AML-193 (cell line): ENCODE measurements around the gene OR2T34.
"Not testable (repeated sequence)": the region's sequence is repeated elsewhere in the genome, so short reads cannot be mapped to it uniquely, and the experiment has no call there.

Experiments
- DNase-seq, 2 experiments: peaks; one replicate each; lab custom pipeline; 2025; lab: John Stamatoyannopoulos, UW

The OR2T34 gene

GRCh38 chr1:248574657-248575056, at the start of gene OR2T34:
TSS of gene OR2T34 (minus strand) at chr1:248574757. CDS start at chr1:248574757, 0 bp downstream.
- DNase-seq = not testable (repeated sequence)

- peak; percentile 23 to 26 for DNase-seq
These were observed 48.0 kb upstream of the OR2T34 start for GRCh38 chr1:248622570-248623001.

- DNase-seq = no peak
These were observed 47.2 kb upstream of the OR2T34 start for GRCh38 chr1:248621770-248622169.

- DNase-seq = peak; percentile 10 to 26
These were observed 44.3 kb upstream of the OR2T34 start for GRCh38 chr1:248618878-248619277.

- DNase-seq = no peak
These were observed 43.6 kb upstream of the OR2T34 start for GRCh38 chr1:248618119-248618518.

GRCh38 chr1:248613742-248614141, 39.2 kb upstream of the OR2T34 start:
- DNase-seq = no peak

GRCh38 chr1:248611883-248612414, 37.4 kb upstream of the OR2T34 start:
- no peak for DNase-seq

- no peak for DNase-seq
These were observed 35.7 kb upstream of the OR2T34 start for GRCh38 chr1:248610301-248610700.

GRCh38 chr1:248599396-248599795, 24.8 kb upstream of the OR2T34 start:
- DNase-seq = no peak

GRCh38 chr1:248597589-248597988, 23.0 kb upstream of the OR2T34 start, which contains the start of gene OR2T10:
TSS of gene OR2T10 (minus strand) at chr1:248597700. CDS start at chr1:248593768, 3,932 bp downstream.
- DNase-seq = no peak

- DNase-seq = peak; percentile 2 to 5
These were observed 22.1 kb upstream of the OR2T34 start for GRCh38 chr1:248596615-248597014.

- DNase-seq = no peak
These were observed 18.7 kb upstream of the OR2T34 start for GRCh38 chr1:248593226-248593625.

GRCh38 chr1:248592655-248593054, 18.1 kb upstream of the OR2T34 start:
- DNase-seq = no peak

GRCh38 chr1:248590055-248590454, 15.5 kb upstream of the OR2T34 start:
- no peak for DNase-seq

- no peak for DNase-seq
These were observed 14.8 kb upstream of the OR2T34 start for GRCh38 chr1:248589334-248589733.

GRCh38 chr1:248585266-248585665, 10.7 kb upstream of the OR2T34 start:
- DNase-seq = no peak

- DNase-seq = no peak
These were observed 1.9 kb upstream of the OR2T34 start for GRCh38 chr1:248576260-248576980.

- not testable (repeated sequence) for DNase-seq
These were observed 701 bp downstream of the OR2T34 start for GRCh38 chr1:248573856-248574255.

GRCh38 chr1:248572049-248572448, 2.5 kb downstream of the OR2T34 start:
- DNase-seq = not testable (repeated sequence)

- not testable (repeated sequence) for DNase-seq
These were observed 3.7 kb downstream of the OR2T34 start for GRCh38 chr1:248570811-248571210.

- not testable (repeated sequence) for DNase-seq
These were observed 5.5 kb downstream of the OR2T34 start for GRCh38 chr1:248569049-248569448.

GRCh38 chr1:248565530-248566373, 8.8 kb downstream of the OR2T34 start:
- DNase-seq = not testable (repeated sequence)

- DNase-seq = not testable (repeated sequence)
These were observed 11.9 kb downstream of the OR2T34 start, which contains the start of gene OR2T29 for GRCh38 chr1:248562672-248563071. TSS of gene OR2T29 (minus strand) at chr1:248562772. CDS start at chr1:248559491, 3,281 bp downstream.
